CD4-positive, alpha-beta T cell treated with Interleukin-17A for 4 hours (primary cell): ENCODE measurements around the gene N4BP2L2.
"Not testable (repeated sequence)": the region's sequence is repeated elsewhere in the genome, so short reads cannot be mapped to it uniquely, and the experiment has no call there.

ENCODE experiments used
- DNase-seq: peaks from one replicate; pipeline ENCODE4 v3.0.0-alpha.2; 2020; ENCODE audit warnings: mixed read lengths

The N4BP2L2 gene

DNA sequence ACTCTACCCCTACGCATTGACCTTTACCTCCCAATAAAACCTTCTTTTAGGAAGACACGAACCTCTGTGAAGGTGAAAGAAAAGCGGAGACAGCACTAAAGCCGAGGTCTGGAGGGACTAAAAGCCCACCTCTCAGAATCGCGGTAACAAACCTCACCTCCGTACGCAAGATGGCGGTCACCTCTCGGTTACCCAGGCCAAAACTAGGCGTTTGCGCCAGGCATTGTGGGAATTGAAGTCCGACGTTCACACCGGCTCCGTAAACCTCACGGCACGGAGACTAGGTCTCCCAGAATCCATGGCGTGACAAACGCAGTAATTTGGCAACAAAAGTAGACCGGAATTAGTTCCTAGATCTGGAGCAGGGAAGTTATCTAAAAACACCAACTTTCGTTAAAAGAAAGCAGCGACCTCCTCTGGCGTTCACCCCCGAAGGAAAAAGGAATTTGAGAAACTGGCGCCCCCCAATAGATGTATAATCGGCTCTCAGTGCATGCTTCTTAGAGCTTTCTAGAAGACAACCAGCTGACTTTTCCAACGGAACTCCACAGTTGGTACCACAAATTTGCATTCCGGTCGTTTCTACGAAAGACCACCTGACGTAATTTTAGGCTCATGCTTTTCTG is at the start of gene N4BP2L2:
TSS of gene N4BP2L2 (minus strand) at position 175 of the 626 bp plus-strand sequence. CDS start 1,768 bp downstream, outside the sequence.
- DNase-seq, result peak; percentile 90

DNA sequence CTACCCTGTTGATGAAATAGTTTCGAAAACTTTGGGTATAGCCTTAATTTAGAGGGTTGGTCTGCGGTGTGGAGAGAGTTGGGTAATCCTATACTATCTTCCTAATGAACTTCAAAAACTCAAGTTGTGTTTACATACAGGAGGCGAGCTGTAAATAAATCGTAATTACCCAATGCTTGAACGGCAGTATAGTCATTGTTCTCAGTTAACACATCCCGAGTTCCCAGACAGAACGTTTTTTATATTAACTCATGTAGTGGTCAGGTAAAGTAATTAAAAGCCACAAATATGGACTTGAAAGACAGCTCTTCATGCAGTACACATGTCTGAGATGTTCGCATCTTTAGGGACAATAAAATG is 49.2 kb upstream of the N4BP2L2 start:
- no peak for DNase-seq

DNA sequence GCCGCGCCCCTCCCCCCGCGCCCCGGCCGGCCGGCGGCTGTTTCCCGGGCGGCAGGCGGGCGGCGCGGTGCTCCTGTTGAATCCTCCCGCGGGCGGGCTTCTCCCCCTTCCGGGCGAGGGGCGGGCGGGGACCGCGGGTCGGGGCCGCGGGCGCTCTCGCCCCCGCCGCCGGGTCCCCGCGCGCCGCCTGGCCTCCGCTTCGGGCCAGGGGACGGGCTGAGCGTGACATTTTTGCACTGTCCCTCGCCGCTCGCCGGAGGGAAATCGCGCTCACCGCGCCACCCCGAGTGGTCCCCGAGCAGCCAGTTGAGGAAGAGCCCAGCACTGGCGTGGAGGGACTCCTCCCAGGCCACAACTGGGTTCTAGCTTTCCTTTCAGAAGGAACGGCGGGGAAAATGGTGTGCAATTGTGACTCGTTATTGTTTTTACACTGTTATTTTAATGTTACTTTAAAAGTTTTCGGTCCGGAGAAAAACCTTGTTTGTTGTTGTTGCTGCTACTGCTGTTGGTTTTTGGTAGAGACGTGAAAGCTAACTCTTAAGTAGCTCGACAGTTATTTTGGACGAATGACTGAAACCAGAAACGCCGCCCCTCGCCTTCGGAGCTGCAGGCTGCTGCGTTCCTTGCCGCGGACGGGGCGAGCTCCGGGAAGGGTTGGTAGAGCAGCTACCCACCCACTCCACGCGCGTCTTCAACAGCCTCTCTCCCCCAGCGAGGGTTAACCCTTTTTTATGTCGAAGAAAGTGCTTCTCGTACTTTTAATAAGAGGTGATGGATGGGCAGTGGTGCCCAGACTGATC is 48.6 kb upstream of the N4BP2L2 start:
- peak; percentile 73 for DNase-seq

DNA sequence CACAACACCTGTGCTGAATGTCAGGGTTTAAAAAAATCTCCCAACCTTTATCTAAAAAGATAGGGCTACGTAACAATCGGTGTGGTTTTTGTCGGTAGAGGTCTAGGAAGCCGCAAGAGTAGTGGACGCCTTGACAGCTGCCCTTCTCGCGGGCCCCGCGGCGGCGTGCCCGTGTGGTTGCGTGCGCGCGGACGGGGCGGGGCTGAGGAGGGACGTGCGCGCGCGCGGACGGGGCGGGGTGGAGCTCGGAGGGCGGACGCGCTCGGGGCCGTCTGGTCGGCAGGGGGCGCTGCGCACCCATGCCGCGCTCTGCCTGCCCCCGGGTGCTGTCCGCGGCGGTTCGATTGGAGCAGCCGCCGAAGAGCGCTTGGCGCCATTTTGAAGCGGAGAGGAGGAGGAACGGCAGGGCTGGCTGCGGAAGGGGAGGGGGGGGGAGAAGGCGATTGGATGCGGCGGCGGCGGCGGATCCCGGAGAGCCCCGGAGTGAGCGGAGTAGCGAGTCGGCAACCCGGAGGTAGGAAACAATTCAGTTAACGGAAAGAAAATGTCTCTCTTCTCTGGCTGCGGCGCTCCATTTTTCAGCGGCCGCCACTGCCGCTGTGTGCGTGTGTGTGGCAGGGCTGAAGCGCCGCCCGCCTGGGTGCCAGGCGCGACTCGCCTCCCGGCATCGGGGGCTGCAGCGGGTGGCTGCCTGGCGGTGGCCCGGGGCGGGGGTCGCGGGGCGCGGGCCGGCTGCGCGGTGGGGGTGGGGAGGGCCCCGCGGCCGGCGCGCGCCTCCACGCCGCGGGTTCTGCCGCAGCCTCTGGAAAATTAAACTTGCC is 47.7 kb upstream of the N4BP2L2 start, which contains the start of gene PDS5B:
TSS of gene PDS5B (plus strand) at position 373 of the 821 bp plus-strand sequence. CDS start 62,321 bp downstream, outside the sequence.
- DNase-seq, result peak; percentile 96

DNA sequence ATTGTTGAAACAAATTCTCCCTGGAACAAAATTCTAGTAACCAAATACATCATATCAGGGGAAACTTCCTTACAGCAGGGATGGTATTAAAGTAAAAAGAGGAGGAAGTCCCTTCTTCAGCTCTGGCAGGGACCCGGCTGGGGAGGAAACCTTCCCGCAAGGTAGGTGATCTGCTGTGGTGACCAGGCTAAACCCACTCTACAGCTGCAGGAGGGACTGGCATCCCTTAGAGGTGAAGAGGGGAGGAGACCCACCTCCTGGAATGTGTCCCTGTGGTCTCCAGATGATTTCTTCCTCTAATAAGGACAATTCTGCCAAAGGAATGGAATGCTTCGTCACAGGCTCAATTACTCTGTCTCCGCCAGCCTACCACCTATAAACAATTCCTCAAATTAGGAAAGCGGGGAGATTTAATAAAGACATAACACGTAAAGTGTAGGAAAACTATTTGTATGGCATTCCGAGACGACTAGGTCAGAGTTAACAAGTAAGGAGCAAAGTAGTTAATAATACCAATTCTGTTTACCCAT is 47.0 kb upstream of the N4BP2L2 start:
- DNase-seq, result peak; percentile 25

DNA sequence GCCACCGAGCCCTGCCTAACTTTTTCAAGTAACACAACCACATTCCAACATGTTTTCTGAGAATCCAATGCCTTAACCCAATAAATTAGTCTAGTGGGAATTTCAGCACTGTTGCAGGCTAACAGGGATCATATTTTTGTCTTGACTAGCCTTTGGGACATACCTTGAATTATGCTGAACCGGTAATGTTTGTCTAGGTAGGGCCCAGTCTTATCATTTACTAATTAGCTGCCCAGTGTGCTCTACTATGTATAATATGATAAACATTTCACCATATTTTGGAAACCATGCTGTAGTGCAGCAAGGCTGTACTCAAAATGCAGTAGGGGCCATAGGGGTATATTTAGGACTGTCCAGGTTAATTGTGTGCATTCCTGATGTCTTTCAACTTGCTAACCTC is 44.4 kb upstream of the N4BP2L2 start:
- no peak for DNase-seq

DNA sequence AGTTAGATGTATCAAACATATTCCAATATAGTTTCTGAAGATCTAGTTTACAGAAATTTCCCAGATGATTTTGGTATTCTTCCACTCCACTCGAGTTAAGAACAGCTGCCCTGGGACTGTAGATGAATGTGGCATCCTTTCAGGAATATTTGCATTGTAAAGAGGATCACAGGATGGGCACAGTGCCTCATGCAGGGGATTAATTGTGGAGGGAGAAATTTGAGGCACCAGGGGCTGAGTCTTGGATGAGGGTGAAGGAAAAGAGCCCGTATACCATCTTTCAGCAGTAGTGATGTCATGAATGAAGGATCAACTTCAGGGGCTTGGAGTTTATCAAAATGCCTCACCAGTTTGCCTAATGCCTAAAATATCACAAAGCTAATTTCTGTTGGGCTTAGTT is 43.7 kb upstream of the N4BP2L2 start:
- no peak for DNase-seq

DNA sequence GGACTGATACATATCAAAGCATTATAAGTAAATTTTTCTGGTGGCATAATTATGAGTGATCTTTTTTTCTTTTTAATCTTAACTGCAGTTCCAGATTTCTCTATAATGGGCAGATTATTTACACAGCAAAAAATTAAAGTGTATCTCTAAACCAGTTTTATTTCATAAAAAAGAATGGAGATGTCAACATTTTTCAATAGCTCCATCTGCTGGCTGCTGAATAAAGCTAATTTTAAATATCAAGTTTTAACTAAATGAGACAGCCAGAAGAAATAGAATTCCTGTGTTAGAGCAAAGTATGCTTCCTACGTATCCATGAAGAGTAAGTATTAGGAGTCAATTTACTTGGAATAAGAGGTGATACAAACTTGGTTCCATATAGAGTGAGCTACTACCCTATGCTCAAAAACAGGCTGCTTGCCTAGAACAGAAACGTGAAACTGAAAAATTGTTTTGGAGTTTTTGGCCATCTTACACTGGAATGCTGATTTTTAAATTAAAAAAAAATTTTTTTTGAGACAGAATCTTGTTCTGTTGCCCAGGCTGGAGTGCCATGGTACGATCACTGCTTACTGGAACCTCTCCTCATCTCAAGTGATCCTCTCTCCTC is 42.7 kb upstream of the N4BP2L2 start:
- no peak for DNase-seq

DNA sequence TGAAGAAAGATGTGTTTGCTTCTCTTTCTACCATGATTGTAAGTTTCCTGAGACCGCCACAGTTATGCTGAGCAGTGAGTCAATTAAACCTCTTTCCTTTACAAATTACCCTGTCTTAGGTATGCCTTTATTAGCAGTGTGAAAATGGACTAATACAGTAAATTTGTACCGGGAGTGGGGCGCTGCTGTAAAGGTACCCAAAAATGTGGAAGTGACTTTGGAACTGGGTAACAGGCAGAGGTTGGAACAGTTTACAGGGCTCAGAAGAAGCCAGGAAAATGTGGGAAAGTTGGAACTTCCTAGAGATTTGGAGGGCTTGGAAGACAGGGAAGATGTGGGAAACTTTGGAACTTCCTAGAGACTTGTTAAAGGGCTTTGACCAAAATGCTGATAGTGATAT is 38.4 kb upstream of the N4BP2L2 start:
- DNase-seq, result no peak

DNA sequence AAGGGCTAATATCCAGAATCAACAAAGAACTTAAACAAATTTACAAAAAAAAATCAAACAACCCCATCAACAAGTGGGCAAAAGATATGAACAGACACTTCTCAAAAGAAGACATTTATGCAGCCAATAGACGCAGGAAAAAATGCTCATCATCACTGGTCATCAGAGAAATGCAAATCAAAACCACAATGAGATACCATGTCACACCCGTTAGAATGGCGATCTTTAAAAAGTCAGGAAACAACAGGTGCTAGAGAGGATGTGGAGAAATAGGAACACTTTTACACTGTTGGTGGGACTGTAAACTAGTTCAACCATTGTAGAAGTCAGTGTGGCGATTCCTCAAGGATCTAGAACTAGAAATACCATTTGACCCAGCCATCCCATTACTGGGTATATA is 37.1 kb upstream of the N4BP2L2 start:
- not testable (repeated sequence) for DNase-seq

DNA sequence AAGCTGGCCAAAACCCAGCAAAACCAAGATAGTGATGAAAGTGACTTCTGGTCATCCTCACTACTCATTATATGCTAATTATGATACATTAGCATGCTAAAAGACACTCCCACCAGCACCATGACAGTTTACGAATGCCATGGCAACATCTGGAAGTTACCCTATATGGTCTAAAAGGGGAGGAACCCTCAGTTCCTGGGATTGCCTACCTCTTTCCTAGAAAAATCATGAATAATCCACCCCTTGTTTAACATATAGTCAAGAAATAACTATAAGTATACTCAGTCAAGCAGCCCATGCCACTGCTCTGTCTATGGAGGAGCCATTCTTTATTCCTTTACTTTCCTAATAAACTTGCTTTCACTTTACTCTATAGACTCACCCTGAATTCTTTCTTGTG is 22.2 kb upstream of the N4BP2L2 start:
- not testable (repeated sequence) for DNase-seq

DNA sequence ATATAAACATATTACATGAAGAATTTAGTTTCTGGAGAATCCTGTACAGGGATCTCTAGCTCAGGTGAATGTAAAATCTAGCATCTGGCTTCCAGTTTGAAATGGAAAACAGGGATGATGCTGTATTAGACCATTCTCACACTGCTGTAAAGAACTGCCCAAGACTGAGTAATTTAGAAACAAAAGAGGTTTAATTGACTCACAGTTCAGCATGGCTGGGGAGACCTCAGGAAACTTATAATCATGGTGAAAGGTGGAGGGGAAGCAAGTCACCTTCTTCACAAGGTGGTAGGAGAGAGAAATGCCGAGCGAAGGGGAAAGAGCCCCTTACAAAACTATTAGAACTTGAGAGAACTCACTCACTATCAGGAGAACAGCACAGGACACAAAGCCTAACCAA is 17.0 kb upstream of the N4BP2L2 start:
- no peak for DNase-seq

DNA sequence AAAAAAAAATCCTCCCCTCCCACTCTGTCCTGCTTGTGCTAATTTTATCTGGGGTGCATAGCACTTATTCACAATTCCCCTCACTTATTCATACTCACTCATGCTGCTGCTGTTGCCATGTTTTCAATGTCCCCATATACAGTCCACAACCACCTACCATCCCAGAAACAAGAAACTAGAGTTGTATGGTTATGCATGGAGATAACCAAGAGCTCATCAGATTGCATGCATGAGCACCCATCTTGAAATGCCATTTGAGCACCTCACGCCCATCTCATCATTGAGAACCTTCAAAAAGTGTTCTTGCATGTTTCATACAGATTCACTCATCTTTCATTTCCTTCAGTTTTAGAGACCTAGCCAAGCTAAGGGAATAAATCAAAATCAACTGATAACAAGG is 15.1 kb upstream of the N4BP2L2 start:
- DNase-seq, result no peak

DNA sequence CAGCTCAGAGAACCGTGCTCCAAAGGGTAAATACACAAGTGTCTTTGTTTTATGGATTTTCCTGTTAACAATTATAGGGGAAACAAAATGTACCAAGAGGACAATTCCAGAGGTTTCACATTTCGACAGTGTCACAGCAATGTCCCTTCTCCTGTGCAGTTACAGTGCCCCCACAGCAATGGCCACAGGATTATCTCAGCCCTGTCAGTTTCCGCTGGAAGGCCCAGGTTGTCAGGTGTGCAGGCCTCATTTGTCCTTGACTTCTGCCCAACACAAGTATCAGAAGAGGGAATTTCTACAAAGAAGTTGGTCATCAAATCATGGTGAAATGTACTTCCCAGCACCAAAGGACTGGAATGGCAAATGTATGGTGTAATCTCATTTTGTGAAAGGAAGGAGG is 11.2 kb upstream of the N4BP2L2 start:
- no peak for DNase-seq

DNA sequence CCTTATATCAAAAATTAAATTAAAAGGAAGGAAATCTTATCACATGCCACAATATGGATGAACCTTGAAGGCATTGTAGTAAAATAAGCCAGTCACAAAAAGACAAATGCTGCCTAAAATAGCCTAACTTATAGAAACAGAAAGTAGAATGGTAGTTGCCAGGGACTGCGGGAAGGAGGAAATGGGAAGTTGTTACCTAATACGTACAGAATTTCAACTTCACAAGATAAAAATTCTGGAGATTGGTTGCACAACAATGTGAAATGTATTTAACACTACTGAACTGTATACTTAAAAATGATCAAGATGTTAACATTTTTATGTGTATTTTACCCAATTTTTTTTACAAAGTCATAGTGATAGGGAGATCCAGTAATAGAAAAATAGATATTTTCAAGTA is 10.2 kb upstream of the N4BP2L2 start:
- no peak for DNase-seq

DNA sequence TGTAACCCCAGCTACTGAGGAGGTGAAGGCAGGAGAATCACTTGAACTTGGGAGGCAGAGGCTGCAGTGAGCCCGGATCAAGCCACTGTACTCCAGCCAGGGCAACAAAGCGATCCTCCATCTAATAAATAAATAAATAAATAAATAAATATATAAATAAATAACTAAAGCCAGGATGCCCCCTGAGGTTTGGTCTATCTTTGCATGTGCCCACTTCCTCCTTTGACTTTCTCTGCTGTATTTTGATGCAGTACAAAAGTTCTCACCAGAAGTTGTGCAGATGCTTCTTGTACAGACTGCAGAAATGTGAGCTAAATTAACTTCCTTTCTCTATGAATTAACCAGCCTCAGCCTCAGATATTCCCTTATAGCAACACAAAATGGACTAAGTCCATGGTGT is 6.5 kb upstream of the N4BP2L2 start:
- no peak for DNase-seq

DNA sequence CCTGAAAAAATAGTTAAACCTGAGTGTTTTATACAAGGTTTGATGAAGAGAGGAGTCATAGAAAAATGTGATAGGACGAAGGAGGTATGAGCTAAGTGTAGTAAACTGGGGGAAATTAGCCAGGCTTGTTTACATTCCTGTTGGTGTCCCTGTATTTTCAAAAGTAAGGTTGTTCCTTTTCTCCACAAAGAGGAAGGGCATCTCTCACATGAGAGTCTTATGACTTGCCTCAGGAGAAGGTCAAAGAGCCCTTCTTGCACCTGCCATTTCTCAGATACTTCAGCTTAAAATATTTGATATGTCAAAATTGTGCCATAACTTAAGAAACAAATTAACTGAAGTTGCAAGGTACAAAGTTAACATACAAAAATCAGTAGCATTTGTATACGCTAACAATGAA is 3.6 kb upstream of the N4BP2L2 start:
- no peak for DNase-seq

DNA sequence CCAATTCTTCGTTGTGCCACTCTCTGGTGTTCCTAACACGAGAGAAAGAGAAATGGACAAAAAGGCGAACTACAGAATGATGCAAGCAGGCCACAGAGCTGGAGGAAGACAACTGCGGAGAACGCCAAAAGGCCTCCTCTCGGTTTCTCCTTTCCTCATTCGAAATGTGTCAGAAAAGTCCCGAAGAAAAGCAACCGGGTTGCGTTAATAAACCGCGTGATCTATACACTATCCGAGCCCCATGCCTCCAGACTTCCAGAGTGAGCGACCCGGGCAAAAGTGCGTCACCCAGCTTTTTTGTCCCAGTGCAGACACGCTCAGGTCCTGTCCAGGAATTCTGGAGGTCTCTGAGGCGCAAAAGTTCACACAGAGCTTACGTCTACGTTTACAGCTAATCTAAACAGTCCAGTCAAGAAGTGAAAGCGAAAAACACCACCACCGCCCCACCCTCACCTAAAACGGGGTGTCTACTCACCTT is 413 bp downstream of the N4BP2L2 start:
- DNase-seq, result no peak

DNA sequence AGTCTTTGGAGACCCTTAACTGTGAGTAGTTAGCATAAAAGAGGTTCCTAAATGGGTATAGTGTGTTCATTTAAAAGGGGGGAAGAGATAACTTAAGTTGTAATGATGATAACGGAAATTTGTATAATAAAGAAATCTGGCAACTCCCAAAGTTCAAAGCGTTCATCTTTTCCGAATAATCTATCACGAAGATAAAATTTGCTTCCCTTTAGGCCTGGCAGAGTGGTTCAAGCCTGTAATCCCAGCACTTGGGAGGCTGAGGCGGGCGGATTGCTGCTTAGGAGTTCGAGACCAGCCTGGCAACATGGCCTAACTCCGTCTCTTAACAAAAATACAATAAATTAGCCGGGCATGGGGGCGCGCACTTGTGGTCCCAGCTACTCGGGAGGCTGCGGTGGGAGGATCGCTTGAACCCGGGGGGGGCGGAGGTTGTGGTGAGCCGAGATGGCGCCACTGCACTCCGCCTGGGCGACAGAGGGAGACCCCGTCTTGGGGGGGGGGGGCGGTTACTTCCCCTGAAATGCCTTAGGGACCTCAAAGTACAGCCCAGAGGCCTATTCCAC is 934 bp downstream of the N4BP2L2 start:
- peak; percentile 35 for DNase-seq

DNA sequence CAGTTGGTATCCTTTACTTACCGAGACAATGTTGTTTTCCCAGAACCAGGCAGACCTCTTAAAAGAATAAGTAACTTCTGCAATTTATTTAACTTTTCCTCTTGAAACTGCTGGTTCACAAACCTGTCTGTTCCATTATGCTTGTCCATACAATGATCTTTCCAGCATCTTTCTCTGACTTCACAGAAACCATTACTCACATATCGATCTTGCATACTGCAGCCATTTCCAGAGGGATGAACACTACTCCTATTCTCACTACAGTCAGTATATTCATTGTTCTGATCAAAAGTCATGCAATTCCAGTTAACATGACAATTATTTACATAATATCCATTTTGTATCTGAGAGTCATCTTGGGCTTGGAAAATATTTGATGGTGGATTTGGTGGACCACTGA is 2.8 kb downstream of the N4BP2L2 start:
- DNase-seq, result no peak

DNA sequence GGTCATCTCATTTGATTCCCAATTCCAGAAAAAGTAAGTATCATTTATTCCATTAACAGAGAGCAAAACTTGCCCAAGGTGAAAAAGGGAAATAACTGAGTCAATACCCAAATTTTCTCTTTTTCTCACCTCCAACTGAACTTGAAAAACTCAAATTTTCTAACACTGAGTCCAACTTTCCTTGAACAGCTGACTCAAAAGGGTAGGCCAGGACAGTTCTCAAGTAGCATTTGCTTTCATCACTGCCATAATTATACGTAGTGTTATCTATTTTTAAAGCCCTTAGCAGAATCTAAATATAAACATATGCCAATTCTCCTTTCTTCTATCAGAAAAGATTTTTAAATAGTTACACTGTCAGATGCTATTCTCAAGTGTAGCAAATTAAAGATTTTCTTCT is 3.5 kb downstream of the N4BP2L2 start:
- no peak for DNase-seq

DNA sequence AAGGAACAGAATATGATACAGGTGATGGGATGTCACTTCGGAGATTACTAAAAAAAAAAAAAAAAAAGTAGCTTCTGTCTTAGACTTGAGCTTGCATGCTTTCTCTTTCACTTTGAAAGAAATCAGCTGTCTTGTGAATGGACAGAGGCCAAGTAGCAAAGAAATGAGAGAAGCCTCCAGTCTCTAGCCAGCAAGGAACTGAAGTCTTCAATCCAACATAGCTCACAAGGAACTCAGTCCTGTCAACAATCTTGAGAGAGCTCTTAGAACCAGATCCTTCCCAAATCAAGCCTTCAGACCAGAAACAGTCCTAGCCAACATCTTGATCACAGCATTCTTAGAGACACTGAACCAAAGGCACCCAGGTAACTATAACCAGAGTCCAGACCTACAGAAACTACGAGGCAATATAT is 7.7 kb downstream of the N4BP2L2 start:
- DNase-seq, result no peak
